Liver (tissue), 9 donors: Measurements from ENCODE around the gene STK24. TPM values are rescaled to one million over a fixed set of nuclear protein-coding genes. Genes with fewer than 3 reads are reported as not detected.

Experiments used
- DNase-seq: peaks from one replicate; pipeline ENCODE4 v3.0.0-alpha.2; 2017; ENCODE audit warnings: low spot score
- H3K27ac ChIP-seq, 2 donors: one replicate each; pipeline ENCODE4 v1.7.0; 2013; ENCODE audit warnings: inconsistent platforms in 2 of 2, low read length in 2 of 2, control low read depth in 1 of 2, low read depth in 1 of 2, mild to moderate bottlenecking in 1 of 2
- H3K27me3 ChIP-seq, 4 donors: one replicate each; pipeline versions ENCODE4 v1.6.1 to v1.7.0; 2013; ENCODE audit warnings: low read length in 3 of 4, inconsistent platforms in 1 of 4, mild to moderate bottlenecking in 1 of 4, moderate library complexity in 1 of 4; ENCODE audit not compliant: control insufficient read depth in 4 of 4, insufficient read depth in 4 of 4
- H3K36me3 ChIP-seq, 4 donors: one replicate each; pipeline versions ENCODE4 v1.6.1 to v1.7.0; 2013; ENCODE audit warnings: low read length in 3 of 4, mild to moderate bottlenecking in 3 of 4, low read depth in 1 of 4, moderate library complexity in 1 of 4; ENCODE audit not compliant: control insufficient read depth in 4 of 4, insufficient read depth in 3 of 4
- H3K4me1 ChIP-seq, 4 donors: one replicate each; pipeline versions ENCODE4 v1.6.1 to v1.7.0; 2013; ENCODE audit warnings: low read length in 3 of 4, mild to moderate bottlenecking in 3 of 4, moderate library complexity in 1 of 4; ENCODE audit not compliant: control insufficient read depth in 4 of 4, insufficient read depth in 4 of 4
- H3K4me3 ChIP-seq, 3 donors: one replicate each; pipeline versions ENCODE4 v1.6.1 to v1.7.0; 2013; ENCODE audit warnings: low read length in 3 of 3, control low read depth in 1 of 3, low read depth in 1 of 3, mild to moderate bottlenecking in 1 of 3
- H3K9ac ChIP-seq, 2 donors: one replicate each; pipeline ENCODE4 v1.7.0; 2013; ENCODE audit warnings: low read length in 2 of 2, mild to moderate bottlenecking in 2 of 2, moderate library complexity in 2 of 2, control low read depth in 1 of 2, low read depth in 1 of 2
- H3K9me3 ChIP-seq, 4 donors: one replicate each; pipeline versions ENCODE4 v1.6.1 to v1.7.0; 2013; ENCODE audit warnings: low read length in 3 of 4; ENCODE audit not compliant: control insufficient read depth in 4 of 4
- EGR1 ChIP-seq, 2 donors: IDR thresholded peaks; 2 replicates each; pipeline ENCODE4 v1.6.1; 2016 to 2018; ENCODE audit warnings: antibody characterized with exemption in 2 of 2, low read depth in 2 of 2
- FOXA1 ChIP-seq: IDR thresholded peaks from 2 replicates; pipeline ENCODE4 v1.6.1; 2016; ENCODE audit warnings: antibody characterized with exemption
- FOXA2 ChIP-seq: IDR thresholded peaks from 2 replicates; pipeline ENCODE4 v1.6.1; 2016; ENCODE audit warnings: antibody characterized with exemption
- GABPA ChIP-seq, 2 donors: IDR thresholded peaks in 1 of 2; conservative IDR thresholded peaks in 1 of 2; 2 replicates each; pipeline ENCODE4 v1.6.1; 2016; ENCODE audit warnings: antibody characterized with exemption in 2 of 2, mild to moderate bottlenecking in 1 of 2, moderate library complexity in 1 of 2
- HNF4A ChIP-seq, 2 donors: conservative IDR thresholded peaks; 2 replicates each; pipeline ENCODE4 v1.6.1; 2016; ENCODE audit warnings: antibody characterized with exemption in 2 of 2, mild to moderate bottlenecking in 2 of 2
- HNF4G ChIP-seq: IDR thresholded peaks from 2 replicates; pipeline ENCODE4 v1.6.1; 2016; ENCODE audit warnings: antibody characterized with exemption
- JUND ChIP-seq, 2 donors: IDR thresholded peaks; 2 replicates each; pipeline ENCODE4 v1.6.1; 2016; ENCODE audit warnings: antibody characterized with exemption in 2 of 2
- NR2F2 ChIP-seq: IDR thresholded peaks from 2 replicates; pipeline ENCODE4 v1.6.1; 2016; ENCODE audit warnings: antibody characterized with exemption
- RAD21 ChIP-seq, 2 donors: IDR thresholded peaks; 2 replicates each; pipeline ENCODE4 v1.6.1; 2016; ENCODE audit warnings: antibody characterized with exemption in 2 of 2, mild to moderate bottlenecking in 2 of 2
- RXRA ChIP-seq, 2 donors: IDR thresholded peaks; 2 replicates each; pipeline ENCODE4 v1.6.1; 2017 to 2018; ENCODE audit warnings: antibody characterized with exemption in 2 of 2, mild to moderate bottlenecking in 1 of 2
- SP1 ChIP-seq: IDR thresholded peaks from 2 replicates; pipeline ENCODE4 v1.6.1; 2018; ENCODE audit warnings: antibody characterized with exemption, mild to moderate bottlenecking
- TAF1 ChIP-seq: conservative IDR thresholded peaks from 2 replicates; pipeline ENCODE4 v1.6.1; 2016; ENCODE audit warnings: antibody characterized with exemption, mild to moderate bottlenecking
- YY1 ChIP-seq: IDR thresholded peaks from 2 replicates; pipeline ENCODE4 v1.6.1; 2016; ENCODE audit warnings: antibody characterized with exemption, mild to moderate bottlenecking
- WGBS: extraction: QIAGEN DNeasy Blood & Tissue Kit; methylation state at CpG from one replicate; pipeline ENCODE4 v1.1.7; 2013; 5-methylcytosine and 5-hydroxymethylcytosine counted together
- polyA plus RNA-seq, 2 donors: library from polyadenylated mRNA; stranded (reverse) in 1 of 2; unstranded in 1 of 2; fragments of 200-250 nt in 1 of 2; fragments of >200 nt in 1 of 2; fragmentation: Nextera tagmentation in 1 of 2; extraction: Ambion mirVana in 1 of 2; gene quantifications; one replicate each; pipeline versions ENCODE4 v1.2.1 to v1.2.3, GENCODE V29; 2013 to 2015
- total RNA-seq, 2 donors: library from RNA; depleted of rRNA; stranded (reverse); fragments of >200 nt; gene quantifications; one replicate each; pipeline ENCODE4 v1.2.3, GENCODE V29; 2014
- TF ChIP-seq, protein P1 (sequence below): IDR thresholded peaks from 2 replicates; pipeline ENCODE4 v1.6.1; 2016; ENCODE audit warnings: antibody characterized with exemption, mild to moderate bottlenecking
- TF ChIP-seq, protein P2 (sequence below): fragments of 150-350 bp; IDR thresholded peaks from 2 replicates; pipeline ENCODE4 v1.5.1; 2017; ENCODE audit warnings: improper control_type of control experiment, low read depth, low read length; ENCODE audit not compliant: missing input control
- TF ChIP-seq, protein P3 (sequence below): IDR thresholded peaks from 2 replicates; pipeline ENCODE4 v1.6.1; 2016; ENCODE audit warnings: antibody characterized with exemption
- TF ChIP-seq, protein P4 (sequence below): IDR thresholded peaks from 2 replicates; pipeline ENCODE4 v1.6.1; 2016; ENCODE audit warnings: antibody characterized with exemption
- TF ChIP-seq, protein P5 (sequence below): IDR thresholded peaks from 2 replicates; pipeline ENCODE4 v1.6.1; 2016; ENCODE audit warnings: antibody characterized with exemption
- donor health status: healthy.
- donor health status: healthy.
- donor health status: healthy.
- donor health status: healthy.
- donor health status: healthy.

The STK24 gene
- total and polyA plus RNA-seq, 4 donors: 6.4 to 43.3 (median 14.9) TPM

DNA sequence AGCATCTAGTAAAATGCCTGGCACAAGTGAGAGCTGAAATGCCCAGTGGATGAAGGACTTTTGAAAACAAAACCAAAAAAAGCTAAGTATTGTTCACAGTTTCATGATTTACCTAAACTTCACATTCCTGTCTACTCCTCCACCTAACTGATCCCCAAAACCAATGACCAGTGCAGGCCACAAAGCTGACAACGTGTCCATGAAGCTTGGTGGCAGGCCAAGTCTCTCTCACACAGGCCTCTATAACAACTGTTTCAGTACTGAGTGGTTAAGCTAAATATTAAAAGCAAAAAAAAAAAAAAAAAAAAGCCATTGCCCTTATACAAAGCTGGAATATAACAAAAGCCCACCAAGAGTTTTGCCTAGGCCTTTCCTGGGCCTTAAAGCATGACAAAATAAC is 36.4 kb downstream of the STK24 start:
- H3K9ac ChIP-seq: peak overlapping the region in 1 of 2 donors; percentile 1
- DNase-seq: no peak
- no peaks in the 10 kb centered on the region for H3K36me3 ChIP-seq
- H3K4me3 ChIP-seq: no peak overlapping the region
- 41% methylated on average over 1 of the region's 1 CpG for WGBS
- H3K4me1 ChIP-seq: peaks cover 17 to 34% (median 26%) of the 10 kb centered on the region in 4 donors
- no peak for TF ChIP-seq FOXA2
- TF ChIP-seq YY1: no peak
- TF ChIP-seq, protein P1, sequence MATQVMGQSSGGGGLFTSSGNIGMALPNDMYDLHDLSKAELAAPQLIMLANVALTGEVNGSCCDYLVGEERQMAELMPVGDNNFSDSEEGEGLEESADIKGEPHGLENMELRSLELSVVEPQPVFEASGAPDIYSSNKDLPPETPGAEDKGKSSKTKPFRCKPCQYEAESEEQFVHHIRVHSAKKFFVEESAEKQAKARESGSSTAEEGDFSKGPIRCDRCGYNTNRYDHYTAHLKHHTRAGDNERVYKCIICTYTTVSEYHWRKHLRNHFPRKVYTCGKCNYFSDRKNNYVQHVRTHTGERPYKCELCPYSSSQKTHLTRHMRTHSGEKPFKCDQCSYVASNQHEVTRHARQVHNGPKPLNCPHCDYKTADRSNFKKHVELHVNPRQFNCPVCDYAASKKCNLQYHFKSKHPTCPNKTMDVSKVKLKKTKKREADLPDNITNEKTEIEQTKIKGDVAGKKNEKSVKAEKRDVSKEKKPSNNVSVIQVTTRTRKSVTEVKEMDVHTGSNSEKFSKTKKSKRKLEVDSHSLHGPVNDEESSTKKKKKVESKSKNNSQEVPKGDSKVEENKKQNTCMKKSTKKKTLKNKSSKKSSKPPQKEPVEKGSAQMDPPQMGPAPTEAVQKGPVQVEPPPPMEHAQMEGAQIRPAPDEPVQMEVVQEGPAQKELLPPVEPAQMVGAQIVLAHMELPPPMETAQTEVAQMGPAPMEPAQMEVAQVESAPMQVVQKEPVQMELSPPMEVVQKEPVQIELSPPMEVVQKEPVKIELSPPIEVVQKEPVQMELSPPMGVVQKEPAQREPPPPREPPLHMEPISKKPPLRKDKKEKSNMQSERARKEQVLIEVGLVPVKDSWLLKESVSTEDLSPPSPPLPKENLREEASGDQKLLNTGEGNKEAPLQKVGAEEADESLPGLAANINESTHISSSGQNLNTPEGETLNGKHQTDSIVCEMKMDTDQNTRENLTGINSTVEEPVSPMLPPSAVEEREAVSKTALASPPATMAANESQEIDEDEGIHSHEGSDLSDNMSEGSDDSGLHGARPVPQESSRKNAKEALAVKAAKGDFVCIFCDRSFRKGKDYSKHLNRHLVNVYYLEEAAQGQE: no peak
- no peak for TF ChIP-seq RAD21 (IDR thresholded peaks at IDR 0.05)
- TF ChIP-seq TAF1: no peak
- no peaks in the 10 kb centered on the region for H3K9me3 ChIP-seq
- H3K27ac ChIP-seq: no peak overlapping the region
- no peaks in the 10 kb centered on the region for H3K27me3 ChIP-seq

DNA sequence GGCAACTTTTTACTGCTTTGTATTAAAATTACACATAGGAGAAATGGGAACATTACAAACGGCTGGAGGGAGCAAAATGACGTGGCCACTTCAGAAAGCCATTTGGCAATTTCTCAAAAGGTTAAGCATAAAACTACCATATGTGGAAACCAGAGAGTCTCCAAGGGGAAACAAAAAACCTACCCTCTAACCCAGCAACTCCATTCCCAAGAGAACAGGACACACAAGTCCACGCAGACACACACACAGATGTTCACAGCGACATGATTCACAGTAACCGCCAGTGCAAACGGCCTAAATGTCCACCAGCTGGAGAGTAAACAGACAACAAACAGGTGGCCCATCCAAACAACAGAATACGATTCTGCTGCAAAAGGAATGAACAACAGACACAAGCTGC is 37.2 kb downstream of the STK24 start:
- H3K27me3 ChIP-seq: no peaks in the 10 kb centered on the region
- 86% methylated on average over 7 of the region's 7 CpGs for WGBS
- TF ChIP-seq GABPA (IDR thresholded peaks at IDR 0.05 in 1 of 2, conservative IDR thresholded peaks at IDR 0.05 in 1 of 2) (no peak), FOXA1 (no peak), RAD21 (IDR thresholded peaks at IDR 0.05) (no peak), HNF4A (conservative IDR thresholded peaks at IDR 0.05) (no peak), EGR1 (IDR thresholded peaks at IDR 0.05; ENCODE audit: low read depth in 2 of 2) (no peak), HNF4G (no peak), RXRA (IDR thresholded peaks at IDR 0.05) (no peak), SP1 (no peak), TAF1 (no peak), YY1 (no peak), FOXA2 (no peak), NR2F2 (no peak), JUND (IDR thresholded peaks at IDR 0.05) (no peak)
- TF ChIP-seq, protein P2, sequence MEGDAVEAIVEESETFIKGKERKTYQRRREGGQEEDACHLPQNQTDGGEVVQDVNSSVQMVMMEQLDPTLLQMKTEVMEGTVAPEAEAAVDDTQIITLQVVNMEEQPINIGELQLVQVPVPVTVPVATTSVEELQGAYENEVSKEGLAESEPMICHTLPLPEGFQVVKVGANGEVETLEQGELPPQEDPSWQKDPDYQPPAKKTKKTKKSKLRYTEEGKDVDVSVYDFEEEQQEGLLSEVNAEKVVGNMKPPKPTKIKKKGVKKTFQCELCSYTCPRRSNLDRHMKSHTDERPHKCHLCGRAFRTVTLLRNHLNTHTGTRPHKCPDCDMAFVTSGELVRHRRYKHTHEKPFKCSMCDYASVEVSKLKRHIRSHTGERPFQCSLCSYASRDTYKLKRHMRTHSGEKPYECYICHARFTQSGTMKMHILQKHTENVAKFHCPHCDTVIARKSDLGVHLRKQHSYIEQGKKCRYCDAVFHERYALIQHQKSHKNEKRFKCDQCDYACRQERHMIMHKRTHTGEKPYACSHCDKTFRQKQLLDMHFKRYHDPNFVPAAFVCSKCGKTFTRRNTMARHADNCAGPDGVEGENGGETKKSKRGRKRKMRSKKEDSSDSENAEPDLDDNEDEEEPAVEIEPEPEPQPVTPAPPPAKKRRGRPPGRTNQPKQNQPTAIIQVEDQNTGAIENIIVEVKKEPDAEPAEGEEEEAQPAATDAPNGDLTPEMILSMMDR: no peak
- TF ChIP-seq, protein P3, sequence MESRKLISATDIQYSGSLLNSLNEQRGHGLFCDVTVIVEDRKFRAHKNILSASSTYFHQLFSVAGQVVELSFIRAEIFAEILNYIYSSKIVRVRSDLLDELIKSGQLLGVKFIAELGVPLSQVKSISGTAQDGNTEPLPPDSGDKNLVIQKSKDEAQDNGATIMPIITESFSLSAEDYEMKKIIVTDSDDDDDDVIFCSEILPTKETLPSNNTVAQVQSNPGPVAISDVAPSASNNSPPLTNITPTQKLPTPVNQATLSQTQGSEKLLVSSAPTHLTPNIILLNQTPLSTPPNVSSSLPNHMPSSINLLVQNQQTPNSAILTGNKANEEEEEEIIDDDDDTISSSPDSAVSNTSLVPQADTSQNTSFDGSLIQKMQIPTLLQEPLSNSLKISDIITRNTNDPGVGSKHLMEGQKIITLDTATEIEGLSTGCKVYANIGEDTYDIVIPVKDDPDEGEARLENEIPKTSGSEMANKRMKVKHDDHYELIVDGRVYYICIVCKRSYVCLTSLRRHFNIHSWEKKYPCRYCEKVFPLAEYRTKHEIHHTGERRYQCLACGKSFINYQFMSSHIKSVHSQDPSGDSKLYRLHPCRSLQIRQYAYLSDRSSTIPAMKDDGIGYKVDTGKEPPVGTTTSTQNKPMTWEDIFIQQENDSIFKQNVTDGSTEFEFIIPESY: no peak
- TF ChIP-seq, protein P1: no peak
- TF ChIP-seq, protein P4, sequence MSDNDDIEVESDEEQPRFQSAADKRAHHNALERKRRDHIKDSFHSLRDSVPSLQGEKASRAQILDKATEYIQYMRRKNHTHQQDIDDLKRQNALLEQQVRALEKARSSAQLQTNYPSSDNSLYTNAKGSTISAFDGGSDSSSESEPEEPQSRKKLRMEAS: no peak
- TF ChIP-seq, protein P5, sequence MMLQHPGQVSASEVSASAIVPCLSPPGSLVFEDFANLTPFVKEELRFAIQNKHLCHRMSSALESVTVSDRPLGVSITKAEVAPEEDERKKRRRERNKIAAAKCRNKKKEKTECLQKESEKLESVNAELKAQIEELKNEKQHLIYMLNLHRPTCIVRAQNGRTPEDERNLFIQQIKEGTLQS: no peak
- no peak overlapping the region for H3K9ac ChIP-seq
- peaks cover 19 to 34% (median 27%) of the 10 kb centered on the region in 4 donors for H3K4me1 ChIP-seq
- DNase-seq: no peak
- no peaks in the 10 kb centered on the region for H3K9me3 ChIP-seq
- no peak overlapping the region for H3K4me3 ChIP-seq
- no peak overlapping the region for H3K27ac ChIP-seq
- no peaks in the 10 kb centered on the region for H3K36me3 ChIP-seq
